Activated CD4-positive, alpha-beta T cell treated with anti-CD3 and anti-CD28 coated beads, Interleukin-2, amount 10 ng/mL, durations not matched to agents 24 days and 14 days (primary cell): ENCODE data around the gene DDX18. TPM values are rescaled to one million over a fixed set of nuclear protein-coding genes. Genes with fewer than 3 reads are reported as not detected.
A peak's percentile ranks its signal among the peaks of the same experiment; 100 is the strongest.
"Not testable (repeated sequence)": the region's sequence is repeated elsewhere in the genome, so short reads cannot be mapped to it uniquely, and the experiment has no call there.

ENCODE experiments used
- DNase-seq: peaks from one replicate; pipeline ENCODE4 v3.0.0; 2022
- H3K27ac Mint-ChIP-seq: one replicate; pipeline ENCODE4 v1.8.0; 2022; ENCODE audit warnings: mild to moderate bottlenecking, mixed read lengths
- H3K27me3 Mint-ChIP-seq: one replicate; pipeline ENCODE4 v1.8.0; 2022; ENCODE audit warnings: mixed read lengths
- H3K36me3 Mint-ChIP-seq: one replicate; pipeline ENCODE4 v1.8.0; 2022; ENCODE audit warnings: low read depth, mild to moderate bottlenecking, mixed read lengths
- H3K4me1 Mint-ChIP-seq: one replicate; pipeline ENCODE4 v1.8.0; 2021; ENCODE audit warnings: mixed read lengths
- H3K4me3 Mint-ChIP-seq: one replicate; pipeline ENCODE4 v1.8.0; 2022; ENCODE audit warnings: mild to moderate bottlenecking, moderate library complexity, mixed read lengths
- H3K9me3 Mint-ChIP-seq: one replicate; pipeline ENCODE4 v1.8.0; 2021; ENCODE audit warnings: mixed read lengths
- intact Hi-C: fragments of 100-400 bp; cut with micrococcal nuclease; formaldehyde crosslinking; loops from one replicate; pipeline ENCODE4 v1.15.1; 2023
- total RNA-seq: library from RNA; stranded (reverse); gene quantifications from 2 replicates; pipeline ENCODE4 v1.2.3, GENCODE V29; 2022

The DDX18 gene
- total RNA-seq, 1 donor from 2014 or later, result 150 TPM

GRCh38 chr2:117815946-117816345, 1.5 kb downstream of the DDX18 start:
- no peak for DNase-seq
- no peak overlapping the region for H3K27ac Mint-ChIP-seq

GRCh38 chr2:117818921-117819320, 4.4 kb downstream of the DDX18 start:
- no peak overlapping the region for H3K4me3 Mint-ChIP-seq
- no peaks in the 10 kb centered on the region for H3K9me3 Mint-ChIP-seq
- peaks cover 38% of the 10 kb centered on the region for H3K4me1 Mint-ChIP-seq
- DNase-seq, result no peak
- no peaks in the 10 kb centered on the region for H3K27me3 Mint-ChIP-seq
- H3K36me3 Mint-ChIP-seq, result peaks cover 72% of the 10 kb centered on the region
- intact Hi-C loops, result no loop called here
- peak overlapping the region; percentile 40 for H3K27ac Mint-ChIP-seq

More at GRCh38 chr2:117815946-117816345, 1.5 kb downstream of the DDX18 start:
- peaks cover 38% of the 10 kb centered on the region for H3K4me1 Mint-ChIP-seq
- H3K36me3 Mint-ChIP-seq, result peaks cover 46% of the 10 kb centered on the region
- peak overlapping the region; percentile 97 for H3K4me3 Mint-ChIP-seq
- no peaks in the 10 kb centered on the region for H3K27me3 Mint-ChIP-seq
- intact Hi-C loops, result loop anchor here (2.0 kb wide), 1 partner anchor 369 kb away; no protein-coding TSS in a partner anchor
- H3K9me3 Mint-ChIP-seq, result no peaks in the 10 kb centered on the region

- no peaks in the 10 kb centered on the region for H3K9me3 Mint-ChIP-seq
- H3K4me1 Mint-ChIP-seq, result peaks cover 35% of the 10 kb centered on the region
- H3K27me3 Mint-ChIP-seq, result no peaks in the 10 kb centered on the region
- H3K4me3 Mint-ChIP-seq, result no peak overlapping the region
- H3K27ac Mint-ChIP-seq, result peak overlapping the region; percentile 32
- no peak for DNase-seq
- peaks cover 77% of the 10 kb centered on the region for H3K36me3 Mint-ChIP-seq
- intact Hi-C loops, result no loop called here
Measured at GRCh38 chr2:117820444-117820843, 6.0 kb downstream of the DDX18 start.

- no peak overlapping the region for H3K27ac Mint-ChIP-seq
- intact Hi-C loops, result no loop called here
- H3K4me3 Mint-ChIP-seq, result no peak overlapping the region
- H3K27me3 Mint-ChIP-seq, result no peaks in the 10 kb centered on the region
- H3K9me3 Mint-ChIP-seq, result peaks cover 3% of the 10 kb centered on the region
- H3K4me1 Mint-ChIP-seq, result peaks cover 1% of the 10 kb centered on the region
- DNase-seq, result no peak
- peaks cover 91% of the 10 kb centered on the region for H3K36me3 Mint-ChIP-seq
Measured at GRCh38 chr2:117825437-117825836, 10.9 kb downstream of the DDX18 start.

GRCh38 chr2:117827464-117827863, 13.0 kb downstream of the DDX18 start:
- H3K27me3 Mint-ChIP-seq, H3K4me1 Mint-ChIP-seq, intact Hi-C loops, H3K27ac Mint-ChIP-seq, H3K9me3 Mint-ChIP-seq, DNase-seq, H3K4me3 Mint-ChIP-seq: not testable (repeated sequence)
- H3K36me3 Mint-ChIP-seq, result peaks cover 84% of the 10 kb centered on the region

GRCh38 chr2:117828870-117829269, 14.4 kb downstream of the DDX18 start:
- intact Hi-C loops, result no loop called here
- peaks cover 82% of the 10 kb centered on the region for H3K36me3 Mint-ChIP-seq
- no peaks in the 10 kb centered on the region for H3K27me3 Mint-ChIP-seq
- DNase-seq, result no peak
- H3K4me3 Mint-ChIP-seq, result no peak overlapping the region
- no peaks in the 10 kb centered on the region for H3K4me1 Mint-ChIP-seq
- H3K9me3 Mint-ChIP-seq, result peaks cover 3% of the 10 kb centered on the region
- H3K27ac Mint-ChIP-seq, result no peak overlapping the region

- Mint-ChIP-seq H3K4me1 (peaks cover 3% of the 10 kb centered on the region), H3K27me3 (no peaks in the 10 kb centered on the region), H3K9me3 (peaks cover 3% of the 10 kb centered on the region), H3K36me3 (peaks cover 59% of the 10 kb centered on the region), H3K4me3 (no peak overlapping the region), H3K27ac (no peak overlapping the region)
- intact Hi-C loops, result no loop called here
- no peak for DNase-seq
Measured at GRCh38 chr2:117832332-117832731, 17.8 kb downstream of the DDX18 start.

GRCh38 chr2:117832905-117833613, 18.6 kb downstream of the DDX18 start:
- intact Hi-C loops, result no loop called here
- DNase-seq, result peak; percentile 62
- Mint-ChIP-seq H3K27ac (no peak overlapping the region), H3K27me3 (no peaks in the 10 kb centered on the region), H3K9me3 (no peaks in the 10 kb centered on the region), H3K36me3 (peaks cover 52% of the 10 kb centered on the region), H3K4me3 (no peak overlapping the region), H3K4me1 (peaks cover 3% of the 10 kb centered on the region)

- intact Hi-C loops, result no loop called here
Measured at GRCh38 chr2:117833911-117834310, 19.4 kb downstream of the DDX18 start.

GRCh38 chr2:117834992-117835391, 20.5 kb downstream of the DDX18 start:
- Mint-ChIP-seq H3K4me1 (peaks cover 3% of the 10 kb centered on the region), H3K27ac (no peak overlapping the region), H3K4me3 (no peak overlapping the region), H3K36me3 (peaks cover 32% of the 10 kb centered on the region), H3K9me3 (no peaks in the 10 kb centered on the region), H3K27me3 (no peaks in the 10 kb centered on the region)
- intact Hi-C loops, result no loop called here
- no peak for DNase-seq

More at GRCh38 chr2:117833911-117834310, 19.4 kb downstream of the DDX18 start:
- peaks cover 43% of the 10 kb centered on the region for H3K36me3 Mint-ChIP-seq
- DNase-seq, result no peak
- no peak overlapping the region for H3K27ac Mint-ChIP-seq
- no peak overlapping the region for H3K4me3 Mint-ChIP-seq
- no peaks in the 10 kb centered on the region for H3K27me3 Mint-ChIP-seq
- peaks cover 3% of the 10 kb centered on the region for H3K4me1 Mint-ChIP-seq
- no peaks in the 10 kb centered on the region for H3K9me3 Mint-ChIP-seq

- Mint-ChIP-seq H3K9me3 (no peaks in the 10 kb centered on the region), H3K4me3 (peak overlapping the region; percentile 58), H3K36me3 (peaks cover 22% of the 10 kb centered on the region), H3K27me3 (no peaks in the 10 kb centered on the region), H3K4me1 (peaks cover 3% of the 10 kb centered on the region), H3K27ac (peak overlapping the region; percentile 31)
- peak; percentile 82 for DNase-seq
- intact Hi-C loops, result loop anchor here (1.0 kb wide), 1 partner anchor 167 kb away; no protein-coding TSS in a partner anchor
Measured at GRCh38 chr2:117835990-117836760, 21.7 kb downstream of the DDX18 start.

- Mint-ChIP-seq H3K36me3 (no peaks in the 10 kb centered on the region), H3K27ac (no peak overlapping the region)
- intact Hi-C loops, result no loop called here
Measured at GRCh38 chr2:117845304-117845703, 30.8 kb downstream of the DDX18 start.

GRCh38 chr2:117850015-117850414, 35.5 kb downstream of the DDX18 start:
- Mint-ChIP-seq H3K27ac (no peak overlapping the region), H3K9me3 (no peaks in the 10 kb centered on the region), H3K4me3 (no peak overlapping the region), H3K36me3 (no peaks in the 10 kb centered on the region), H3K4me1 (no peaks in the 10 kb centered on the region), H3K27me3 (peaks cover 31% of the 10 kb centered on the region)
- DNase-seq, result no peak
- intact Hi-C loops, result no loop called here

More at GRCh38 chr2:117845304-117845703, 30.8 kb downstream of the DDX18 start:
- Mint-ChIP-seq H3K4me3 (no peak overlapping the region), H3K4me1 (no peaks in the 10 kb centered on the region), H3K27me3 (peaks cover 12% of the 10 kb centered on the region), H3K9me3 (no peaks in the 10 kb centered on the region)
- DNase-seq, result no peak

- Mint-ChIP-seq H3K27ac (no peak overlapping the region), H3K27me3 (peaks cover 31% of the 10 kb centered on the region)
- DNase-seq, result no peak
Measured at GRCh38 chr2:117850461-117850860, 36.0 kb downstream of the DDX18 start.

More at GRCh38 chr2:117850461-117850860, 36.0 kb downstream of the DDX18 start:
- intact Hi-C loops, result no loop called here
- no peaks in the 10 kb centered on the region for H3K9me3 Mint-ChIP-seq
- H3K4me1 Mint-ChIP-seq, result no peaks in the 10 kb centered on the region
- no peaks in the 10 kb centered on the region for H3K36me3 Mint-ChIP-seq
- H3K4me3 Mint-ChIP-seq, result no peak overlapping the region
